Sigmoid colon (tissue), 7 donors: ENCODE results near the gene SKOR2. TPM values are rescaled to one million over a fixed set of nuclear protein-coding genes. Genes with fewer than 3 reads are reported as not detected.
"Not testable (repeated sequence)": the region's sequence is repeated elsewhere in the genome, so short reads cannot be mapped to it uniquely, and the experiment has no call there.

Source experiments
- DNase-seq: peaks from one replicate; pipeline ENCODE4 v3.0.0-alpha.2; 2019
- H3K27ac ChIP-seq, 4 donors: fragments of 200-600 bp; sonication (generic); one replicate each; pipeline ENCODE4 v1.5.1; 2016 to 2019; ENCODE audit warnings: mild to moderate bottlenecking in 1 of 4
- H3K27me3 ChIP-seq, 3 donors: fragments of 200-600 bp; sonication (generic); one replicate each; pipeline ENCODE4 v1.5.1; 2019; ENCODE audit warnings: mild to moderate bottlenecking in 1 of 3
- H3K36me3 ChIP-seq, 4 donors: fragments of 200-600 bp; sonication (generic); one replicate each; pipeline ENCODE4 v1.5.1; 2016 to 2019
- H3K4me1 ChIP-seq, 4 donors: fragments of 200-600 bp; sonication (generic); one replicate each; pipeline ENCODE4 v1.5.1; 2017 to 2019
- H3K4me3 ChIP-seq, 4 donors: fragments of 200-600 bp; sonication (generic); one replicate each; pipeline ENCODE4 v1.5.1; 2017 to 2019; ENCODE audit warnings: mild to moderate bottlenecking in 2 of 4, moderate library complexity in 1 of 4
- H3K9me3 ChIP-seq, 4 donors: fragments of 200-600 bp in 3 of 4; sonication (generic) in 3 of 4; one replicate each; pipeline versions ENCODE4 v1.5.1 to v1.6.1; 2013 to 2019
- CTCF ChIP-seq, 4 experiments: fragments of 450-650 bp in 3 of 4; fragments of 200-600 bp in 1 of 4; IDR thresholded peaks; one replicate each; pipeline ENCODE4 v1.5.1; 2016 to 2019; ENCODE audit warnings: antibody characterized with exemption in 4 of 4, mild to moderate bottlenecking in 3 of 4, moderate library complexity in 2 of 4
- EP300 ChIP-seq, 4 donors: sonication (generic); formaldehyde crosslinking; IDR thresholded peaks; one replicate each; pipeline ENCODE4 v1.6.1; 2017; ENCODE audit warnings: antibody characterized with exemption in 4 of 4
- POLR2A ChIP-seq, 2 donors: fragments of 450-650 bp; IDR thresholded peaks; one replicate each; pipeline ENCODE4 v1.6.1; 2016; ENCODE audit warnings: antibody characterized with exemption in 2 of 2, mild to moderate bottlenecking in 2 of 2, moderate library complexity in 2 of 2
- POLR2AphosphoS5 ChIP-seq, 4 donors: sonication (generic); formaldehyde crosslinking; IDR thresholded peaks; one replicate each; pipeline ENCODE4 v1.6.1; 2017; ENCODE audit warnings: antibody characterized with exemption in 4 of 4
- WGBS, 2 donors: extraction: QIAGEN DNeasy Blood & Tissue Kit; methylation state at CpG; one replicate each; pipeline ENCODE4 v1.1.7; 2013; 5-methylcytosine and 5-hydroxymethylcytosine counted together
- intact Hi-C: fragments of 100-400 bp; cut with DNase I; formaldehyde crosslinking; loops from one replicate; pipeline ENCODE4 v1.15.1; 2023
- polyA plus RNA-seq, 3 donors: library from polyadenylated mRNA; stranded (reverse); fragments of 200-250 nt; gene quantifications; one replicate each; pipeline ENCODE4 v1.2.3, GENCODE V29; 2013
- total RNA-seq, 4 donors: library from RNA; depleted of rRNA; stranded (reverse); fragments of >200 nt; gene quantifications; one replicate each; pipeline ENCODE4 v1.1.0, GENCODE V29; 2016
- donor health status: healthy with polysubstance abuse.
- donor health status: Bipolar disorder and iron deficiency.
- donor health status: healthy.

Gene SKOR2
- total and polyA plus RNA-seq, 7 donors: not detected

GRCh38 chr18:47187721-47188120 is 63.7 kb downstream of the SKOR2 start:
- H3K4me1 ChIP-seq: no peaks in the 10 kb centered on the region
- no peaks in the 10 kb centered on the region for H3K27me3 ChIP-seq
- no peaks in the 10 kb centered on the region for H3K36me3 ChIP-seq
- 80 to 85% methylated on average over 7 of the region's 7 CpGs for WGBS, 2 donors
- DNase-seq: no peak
- H3K4me3 ChIP-seq: no peak overlapping the region
- H3K9me3 ChIP-seq: peaks cover 0 to 8% (median 0%) of the 10 kb centered on the region in 4 donors
- TF ChIP-seq CTCF (IDR thresholded peaks at IDR 0.05) (no peak), POLR2AphosphoS5 (IDR thresholded peaks at IDR 0.05) (no peak), EP300 (IDR thresholded peaks at IDR 0.05) (no peak), POLR2A (IDR thresholded peaks at IDR 0.05) (no peak)
- no peak overlapping the region for H3K27ac ChIP-seq
- intact Hi-C loops: no loop called here

DNA sequence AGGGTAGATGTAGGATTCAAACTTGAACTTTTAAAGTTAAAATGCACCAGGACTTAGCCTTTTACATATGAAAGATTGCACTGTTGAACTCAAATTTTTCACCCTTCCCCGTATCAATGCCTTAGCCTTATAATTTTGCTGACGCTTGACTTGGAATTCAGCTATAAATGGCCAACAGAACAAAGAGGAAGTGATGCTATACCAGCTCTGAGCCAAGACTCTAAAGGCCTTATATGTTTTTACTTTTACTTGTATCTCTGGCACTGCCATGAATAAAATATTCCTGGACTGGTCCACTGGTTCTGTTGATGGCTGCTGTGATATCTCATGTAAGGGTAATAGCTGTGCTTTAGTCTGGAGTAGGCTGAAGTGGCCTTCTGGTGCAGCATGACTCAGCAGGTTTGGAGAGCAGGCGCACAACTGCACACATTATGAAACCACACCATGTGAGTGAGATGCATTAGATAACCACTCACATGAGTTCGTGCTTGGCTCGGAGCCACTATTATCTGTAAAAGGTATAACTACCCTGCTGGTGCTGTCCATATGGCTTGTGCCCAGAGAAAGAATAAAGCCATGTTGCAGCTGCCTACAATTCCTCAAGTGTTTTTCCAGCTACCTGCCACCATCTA is 66.9 kb downstream of the SKOR2 start:
- no peak overlapping the region for H3K4me3 ChIP-seq
- DNase-seq: peak; percentile 65
- no peaks in the 10 kb centered on the region for H3K4me1 ChIP-seq
- no peaks in the 10 kb centered on the region for H3K27me3 ChIP-seq
- H3K27ac ChIP-seq: no peak overlapping the region
- WGBS, 2 donors: 91 to 94% methylated on average over 5 of the region's 5 CpGs
- H3K36me3 ChIP-seq: no peaks in the 10 kb centered on the region
- intact Hi-C loops: no loop called here
- no peak for TF ChIP-seq CTCF (IDR thresholded peaks at IDR 0.05)
- TF ChIP-seq EP300 (IDR thresholded peaks at IDR 0.05): no peak
- TF ChIP-seq POLR2A (IDR thresholded peaks at IDR 0.05): no peak
- TF ChIP-seq POLR2AphosphoS5 (IDR thresholded peaks at IDR 0.05): no peak
- H3K9me3 ChIP-seq: peaks cover 0 to 8% (median 0%) of the 10 kb centered on the region in 4 donors

DNA sequence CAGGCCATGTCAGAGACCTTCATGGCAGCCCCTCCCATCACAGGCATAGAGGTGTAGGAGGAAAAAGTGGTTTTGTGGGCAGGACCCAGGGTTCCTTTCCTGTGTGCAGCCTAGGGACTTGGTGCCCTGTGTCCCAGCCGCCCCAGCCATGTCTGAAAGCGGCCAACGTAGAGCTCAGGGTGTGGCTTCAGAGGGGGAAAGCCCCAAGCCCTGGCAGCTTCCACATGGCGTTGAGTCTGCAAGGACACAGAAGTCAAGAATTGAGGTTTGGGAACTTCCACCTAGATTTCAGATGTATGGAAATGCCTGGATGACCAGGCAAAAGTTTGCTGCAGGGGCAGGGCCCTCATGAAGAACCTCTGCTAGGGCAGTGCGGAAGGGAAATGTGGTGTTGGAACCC is 69.3 kb downstream of the SKOR2 start:
- H3K4me3 ChIP-seq, H3K36me3 ChIP-seq, DNase-seq, H3K9me3 ChIP-seq, H3K4me1 ChIP-seq, H3K27me3 ChIP-seq, intact Hi-C loops, H3K27ac ChIP-seq: not testable (repeated sequence)
- 85 to 88% methylated on average over 5 of the region's 5 CpGs for WGBS, 2 donors

DNA sequence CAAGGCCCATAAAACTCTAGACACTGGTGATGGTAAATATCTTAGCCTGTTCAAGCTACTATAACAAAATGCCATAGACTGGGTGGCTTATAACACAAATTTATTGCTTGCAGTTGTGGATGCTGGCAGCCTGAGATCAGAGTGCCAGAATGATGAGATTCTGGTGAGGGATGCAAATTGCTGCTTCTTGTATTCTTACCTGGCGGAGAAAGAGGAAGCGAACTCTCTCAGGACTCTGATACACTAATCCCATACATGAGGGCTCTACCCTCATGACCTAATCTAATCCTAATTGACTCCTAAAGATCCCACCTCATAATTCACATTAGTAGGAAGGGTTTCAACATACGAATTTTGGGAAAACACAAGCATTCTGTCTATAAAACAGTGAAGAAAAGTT is 70.7 kb downstream of the SKOR2 start:
- TF ChIP-seq POLR2A (IDR thresholded peaks at IDR 0.05): no peak
- TF ChIP-seq EP300 (IDR thresholded peaks at IDR 0.05): no peak
- no peak for TF ChIP-seq POLR2AphosphoS5 (IDR thresholded peaks at IDR 0.05)
- no peak for TF ChIP-seq CTCF (IDR thresholded peaks at IDR 0.05)
- WGBS, 2 donors: 81 to 86% methylated on average over 3 of the region's 3 CpGs

GRCh38 chr18:47179520-47179919 is 71.9 kb downstream of the SKOR2 start:
- intact Hi-C loops: no loop called here
- TF ChIP-seq EP300 (IDR thresholded peaks at IDR 0.05) (no peak), POLR2AphosphoS5 (IDR thresholded peaks at IDR 0.05) (no peak), POLR2A (IDR thresholded peaks at IDR 0.05) (no peak), CTCF (IDR thresholded peaks at IDR 0.05) (no peak)
- peaks cover 0 to 5% (median 0%) of the 10 kb centered on the region in 4 donors for H3K9me3 ChIP-seq

More for the DNA sequence above, 70.7 kb downstream of the SKOR2 start:
- DNase-seq: no peak
- Histone ChIP-seq H3K4me3 (no peak overlapping the region), H3K4me1 (no peaks in the 10 kb centered on the region), H3K27ac (no peak overlapping the region), H3K36me3 (no peaks in the 10 kb centered on the region), H3K9me3 (peaks cover 0 to 8% (median 0%) of the 10 kb centered on the region in 4 donors), H3K27me3 (no peaks in the 10 kb centered on the region)
- intact Hi-C loops: no loop called here

More at GRCh38 chr18:47179520-47179919, 71.9 kb downstream of the SKOR2 start:
- H3K4me1 ChIP-seq: peaks cover 0 to 10% (median 8%) of the 10 kb centered on the region in 4 donors
- H3K36me3 ChIP-seq: no peaks in the 10 kb centered on the region
- H3K27me3 ChIP-seq: no peaks in the 10 kb centered on the region
- 21 to 55% methylated on average over 4 of the region's 4 CpGs for WGBS, 2 donors
- no peak overlapping the region for H3K27ac ChIP-seq
- no peak overlapping the region for H3K4me3 ChIP-seq
- DNase-seq: no peak
